T-helper 1 cell (primary cell): ENCODE results near the gene PTMS.
"Not testable (repeated sequence)": the region's sequence is repeated elsewhere in the genome, so short reads cannot be mapped to it uniquely, and the experiment has no call there.

ENCODE experiments used
- DNase-seq, 5 donors: peaks; one replicate each; pipeline ENCODE4 v3.0.0-alpha.2; 2012 to 2020
- total RNA-seq, 4 donors: gene quantifications; one replicate each; lab custom pipeline; 2026; lab: John Stamatoyannopoulos, UW

Gene PTMS
- total RNA-seq, result 0.36 to 3.3 (median 1.0) reads per million in 4 donors

DNA sequence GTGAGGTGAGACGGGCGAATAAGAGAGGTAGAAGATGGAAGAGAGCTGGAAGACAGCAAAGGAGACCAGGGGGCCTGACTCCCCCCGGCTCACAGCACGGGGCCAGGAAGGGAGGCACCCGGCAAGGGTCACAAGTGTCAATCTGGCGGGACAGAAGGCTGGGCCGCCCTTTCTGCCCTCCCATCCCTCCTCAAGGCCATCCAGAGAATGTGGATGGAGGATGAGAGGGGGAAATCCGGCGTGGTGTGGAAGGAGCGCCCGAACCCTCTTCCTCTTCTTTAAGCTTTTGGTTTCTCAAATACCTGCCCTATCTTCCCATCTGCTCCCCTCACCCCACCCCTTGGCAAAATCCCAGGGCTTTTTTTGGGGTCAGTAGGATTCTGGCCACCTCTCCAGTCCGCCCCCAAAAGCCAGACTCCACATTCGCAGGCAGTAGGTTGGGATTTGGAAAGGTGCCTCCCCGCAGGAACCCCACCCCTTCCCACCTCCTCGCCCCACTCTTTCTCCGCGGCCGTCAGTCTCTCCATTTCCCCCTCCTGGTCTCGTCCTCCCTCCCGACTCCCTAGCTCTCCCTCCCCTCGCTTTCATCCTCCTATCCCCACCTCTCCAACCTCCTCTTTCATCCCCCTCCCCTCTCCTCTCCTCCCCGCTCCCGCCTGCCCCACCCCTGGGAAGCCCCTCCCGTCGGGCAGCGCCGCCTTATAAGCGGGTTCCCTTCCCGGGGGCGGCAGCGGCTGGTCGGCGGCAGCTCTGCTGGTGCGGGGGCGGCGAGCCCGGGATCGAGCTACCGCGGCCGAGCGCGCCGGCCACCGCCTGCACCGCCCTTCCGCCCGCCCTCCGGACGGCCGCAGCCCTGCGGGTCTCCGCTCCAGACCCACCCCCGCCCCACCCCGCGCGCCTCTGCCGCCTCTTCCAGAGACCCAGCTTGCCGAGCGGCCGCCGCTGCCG is at the start of gene PTMS:
Gene PTMS (plus strand): TSS at position 730 of the 948 bp plus-strand sequence. CDS start 343 bp downstream, outside the sequence.
- DNase-seq, result peak in 1 of 5 donors; percentile 34

GRCh38 chr12:6716874-6717437 is 49.2 kb upstream of the PTMS start:
- DNase-seq, result no peak

DNA sequence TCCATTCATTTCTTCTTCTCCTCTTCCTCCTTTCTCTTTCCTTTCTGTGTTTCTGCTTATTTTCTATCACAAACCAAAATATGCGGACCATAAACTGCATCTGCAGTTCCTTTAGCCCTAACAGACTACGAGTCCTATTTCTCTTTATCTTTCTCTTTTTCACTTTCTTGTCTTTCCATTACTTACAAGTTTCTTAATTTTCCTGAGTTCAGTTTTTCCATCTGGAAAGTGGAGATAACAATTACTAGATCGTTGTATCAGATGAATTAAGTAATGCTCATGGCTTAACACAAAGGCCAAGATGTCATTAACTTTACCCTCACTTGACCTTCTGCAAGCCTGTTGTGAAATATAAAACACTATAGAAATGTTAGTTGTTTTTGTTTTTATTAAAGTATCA is 43.3 kb upstream of the PTMS start:
- DNase-seq, result no peak

- peak; percentile 86 to 99 (median 89) for DNase-seq
Measured at GRCh38 chr12:6723607-6724408, 42.4 kb upstream of the PTMS start, which contains the start of gene COPS7A. TSS of gene COPS7A (plus strand) at chr12:6724046. CDS start at chr12:6724657, 611 bp downstream.

DNA sequence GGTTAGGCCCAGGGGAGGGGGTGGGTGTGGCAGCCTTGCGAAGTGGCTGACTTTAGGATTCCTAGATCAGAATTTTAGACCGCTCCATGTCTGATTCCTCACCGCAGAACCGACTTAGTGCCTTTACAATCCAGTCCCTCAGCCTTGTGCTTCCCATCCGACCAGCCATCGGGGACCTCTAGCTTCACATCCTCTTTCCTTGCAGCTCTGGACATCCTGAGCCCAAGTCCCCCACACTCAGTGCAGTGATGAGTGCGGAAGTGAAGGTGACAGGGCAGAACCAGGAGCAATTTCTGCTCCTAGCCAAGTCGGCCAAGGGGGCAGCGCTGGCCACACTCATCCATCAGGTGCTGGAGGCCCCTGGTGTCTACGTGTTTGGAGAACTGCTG is 41.8 kb upstream of the PTMS start:
- DNase-seq, result peak in 1 of 5 donors; percentile 5

DNA sequence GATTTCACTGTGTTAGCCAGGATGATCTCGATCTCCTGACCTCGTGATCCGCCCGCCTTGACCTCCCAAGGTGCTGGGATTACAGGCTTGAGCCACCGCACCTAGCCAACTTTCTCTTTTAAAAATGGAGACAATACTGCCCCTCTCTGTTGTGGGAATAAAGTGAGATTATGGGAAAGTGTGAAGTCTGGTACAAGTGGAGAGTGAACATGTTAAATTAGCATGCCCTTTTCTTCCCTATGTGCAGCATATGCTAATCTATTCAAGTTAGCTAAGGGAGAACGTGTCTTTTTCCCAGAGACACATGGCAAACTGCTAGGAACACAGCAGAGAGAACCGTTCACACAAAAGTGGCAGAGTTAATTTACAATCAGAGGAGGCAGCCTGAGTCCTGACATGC is 40.8 kb upstream of the PTMS start:
- DNase-seq, result no peak

- no peak for DNase-seq
Measured at GRCh38 chr12:6729186-6729585, 37.0 kb upstream of the PTMS start.

DNA sequence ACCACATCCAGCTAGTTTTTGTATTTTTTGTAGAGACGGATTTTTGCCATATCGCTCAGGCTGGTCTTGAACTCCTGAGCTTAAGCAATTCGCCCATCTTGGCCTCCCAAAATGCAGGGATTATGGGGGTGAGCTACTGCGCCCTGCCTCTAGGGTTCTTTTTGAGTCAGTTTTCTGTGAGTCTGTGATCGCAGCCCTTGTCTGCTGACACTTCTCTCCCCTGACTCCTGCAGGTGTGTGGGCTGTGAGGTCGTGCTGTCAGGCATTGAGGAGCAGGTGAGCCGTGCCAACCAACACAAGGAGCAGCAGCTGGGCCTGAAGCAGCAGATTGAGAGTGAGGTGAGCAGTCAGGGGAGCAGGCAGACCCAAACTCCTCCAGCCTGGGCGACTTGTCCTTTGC is 36.0 kb upstream of the PTMS start:
- no peak for DNase-seq

DNA sequence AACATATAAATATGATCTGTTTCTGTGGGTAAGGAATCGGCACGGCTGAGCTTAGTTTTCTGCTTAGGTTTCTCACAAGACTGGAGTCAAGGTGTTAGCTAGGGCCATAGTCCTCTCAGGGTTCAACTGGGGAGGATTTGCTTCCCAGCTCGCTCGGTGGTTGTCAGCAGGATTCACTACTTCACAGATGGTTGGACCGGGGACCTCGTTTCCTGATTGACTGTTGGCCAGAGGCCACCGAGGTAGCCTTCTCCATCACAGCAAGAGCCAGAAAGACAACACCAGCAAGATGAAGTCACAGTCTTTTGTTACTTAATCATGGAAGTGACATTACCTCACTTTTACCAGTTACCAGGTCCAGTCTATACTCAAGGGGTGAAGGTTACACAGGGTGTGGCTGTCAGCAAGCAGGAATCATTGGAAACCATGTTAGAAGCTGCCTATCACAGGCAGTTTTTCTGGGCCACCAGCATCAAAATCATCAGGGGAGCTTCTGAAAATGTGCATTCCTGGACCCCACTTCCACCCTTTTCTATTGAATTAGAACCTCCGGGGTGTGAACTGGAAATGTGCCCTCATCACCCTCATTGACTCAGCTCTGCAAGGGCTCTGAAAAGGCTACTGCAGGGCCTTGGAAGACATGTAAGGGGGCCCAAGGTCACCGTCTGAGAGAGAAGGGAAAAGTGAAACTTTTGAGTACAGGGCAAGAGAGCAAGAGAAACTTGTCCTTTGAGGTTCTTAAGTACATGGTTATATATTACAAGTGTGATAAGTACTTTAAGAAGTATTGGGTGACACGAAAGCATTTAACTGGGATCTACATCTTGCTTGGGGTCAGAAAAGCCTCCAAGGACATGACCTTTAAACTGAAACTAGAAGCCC is 31.4 kb upstream of the PTMS start:
- DNase-seq, result no peak

GRCh38 chr12:6735448-6736191 is 30.5 kb upstream of the PTMS start:
- DNase-seq, result peak in 2 of 5 donors; percentile 21 to 36

GRCh38 chr12:6736754-6737153 is 29.4 kb upstream of the PTMS start:
- no peak for DNase-seq

DNA sequence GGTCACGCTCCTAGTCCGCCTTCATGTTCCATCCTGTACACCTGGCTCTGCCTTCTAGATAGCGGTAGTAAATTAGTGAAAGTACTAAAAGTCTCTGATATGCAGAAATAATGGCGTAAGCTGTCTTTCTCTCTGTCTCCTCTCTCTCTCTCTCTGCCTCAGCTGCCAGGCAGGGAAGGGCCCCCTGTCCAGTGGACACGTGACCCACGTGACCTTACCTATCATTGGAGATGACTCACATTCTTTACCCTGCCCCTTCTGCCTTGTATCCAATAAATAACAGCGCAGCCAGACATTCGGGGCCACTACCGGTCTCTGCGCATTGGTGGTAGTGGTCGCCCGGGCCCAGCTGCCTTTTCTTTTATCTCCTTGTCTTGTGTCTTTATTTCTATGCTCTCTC is 24.1 kb upstream of the PTMS start:
- not testable (repeated sequence) for DNase-seq

DNA sequence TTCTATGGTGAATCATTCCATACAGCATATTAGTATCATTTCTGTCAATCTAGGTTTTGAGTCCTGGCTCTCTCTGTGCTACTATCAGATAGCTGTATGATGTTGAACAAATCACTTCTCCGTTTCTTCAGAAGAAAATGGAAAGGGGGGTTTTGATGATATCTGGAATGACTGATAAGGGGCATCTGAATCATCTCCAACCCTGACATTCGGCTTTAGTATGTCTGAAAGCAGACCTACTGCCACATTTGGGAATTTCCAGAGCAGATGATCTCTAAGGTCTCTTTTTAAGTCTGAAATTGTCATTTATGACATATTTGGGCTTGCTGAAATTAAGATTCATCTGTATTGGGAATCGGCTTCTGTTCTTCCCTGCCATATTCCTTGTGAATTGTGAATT is 23.3 kb upstream of the PTMS start:
- no peak for DNase-seq

DNA sequence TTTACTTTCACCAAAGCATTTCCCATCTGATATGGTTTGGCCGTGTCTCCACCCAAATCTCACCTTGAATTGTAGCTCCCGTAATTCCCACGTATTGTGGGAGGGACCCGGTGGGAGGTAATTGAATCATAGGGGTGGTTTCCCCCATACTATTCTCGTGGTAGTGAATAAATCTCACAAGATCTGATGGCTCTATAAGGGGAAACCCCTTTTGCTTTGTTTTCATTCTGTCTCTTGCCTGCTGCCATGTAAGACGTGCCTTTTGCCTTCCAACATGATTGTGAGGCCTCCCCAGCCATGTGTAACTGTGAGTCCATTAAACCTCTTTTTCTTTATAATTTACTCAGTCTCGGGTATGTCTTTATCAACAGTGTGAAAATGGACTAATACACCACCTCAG is 22.9 kb upstream of the PTMS start:
- not testable (repeated sequence) for DNase-seq

GRCh38 chr12:6745741-6746525 is 20.2 kb upstream of the PTMS start:
- DNase-seq, result peak in 1 of 5 donors; percentile 54

GRCh38 chr12:6747216-6747615 is 18.9 kb upstream of the PTMS start:
- no peak for DNase-seq

GRCh38 chr12:6748761-6749160 is 17.4 kb upstream of the PTMS start:
- no peak for DNase-seq

GRCh38 chr12:6750506-6750905 is 15.7 kb upstream of the PTMS start:
- DNase-seq, result no peak

GRCh38 chr12:6751767-6752166 is 14.4 kb upstream of the PTMS start:
- DNase-seq, result no peak

GRCh38 chr12:6752167-6752920 is 13.8 kb upstream of the PTMS start:
- peak in 1 of 5 donors; percentile 17 for DNase-seq
